BJ (cell line): Measurements from ENCODE around the gene DCHS2. TPM values are rescaled to one million over a fixed set of nuclear protein-coding genes. Genes with fewer than 3 reads are reported as not detected.

Source experiments
- CTCF ChIA-PET: fragments of 350-600 bp; formaldehyde crosslinking; extraction: SDS; loops from one replicate; lab custom pipeline; 2021; ENCODE audit warnings: antibody characterized with exemption, inconsistent platforms; lab: Yijun Ruan, JAX
- POLR2A ChIA-PET: fragments of 300-600 bp; sonication (Branson Sonifier 250); formaldehyde crosslinking; extraction: SDS; loops from one replicate; lab custom pipeline; 2021; ENCODE audit warnings: antibody characterized with exemption; lab: Charles Lee
- DNase-seq: peaks from one replicate; pipeline ENCODE4 v3.0.0-alpha.2; 2011; ENCODE audit warnings: low read depth
- H3K27me3 ChIP-seq: 2 replicates; pipeline ENCODE4 v1.6.0; 2011; ENCODE audit warnings: low read length; ENCODE audit not compliant: control insufficient read depth, insufficient read depth
- H3K36me3 ChIP-seq: 2 replicates; pipeline ENCODE4 v1.5.1; 2011; ENCODE audit warnings: low read length; ENCODE audit not compliant: control insufficient read depth, insufficient read depth
- H3K4me3 ChIP-seq: 2 replicates; pipeline ENCODE4 v1.5.1; 2011; ENCODE audit warnings: low read depth, mild to moderate bottlenecking, control low read depth, low read length
- polyA plus RNA-seq: library from polyadenylated mRNA; depleted of rRNA; stranded (reverse); fragments of >200 nt; gene quantifications from 2 replicates; pipeline ENCODE4 v1.2.3, GENCODE V29; 2011
- TF ChIP-seq, protein P1 (sequence below): IDR thresholded peaks from 2 replicates; pipeline ENCODE4 v1.5.1; 2011; ENCODE audit warnings: low read depth, mild to moderate bottlenecking, control low read depth, inconsistent platforms, low read length, moderate library complexity; ENCODE audit not compliant: insufficient read depth

The DCHS2 gene
- polyA plus RNA-seq, 1 experiment: not detected

- CTCF ChIA-PET: no interaction called here
- TF ChIP-seq, protein P1, sequence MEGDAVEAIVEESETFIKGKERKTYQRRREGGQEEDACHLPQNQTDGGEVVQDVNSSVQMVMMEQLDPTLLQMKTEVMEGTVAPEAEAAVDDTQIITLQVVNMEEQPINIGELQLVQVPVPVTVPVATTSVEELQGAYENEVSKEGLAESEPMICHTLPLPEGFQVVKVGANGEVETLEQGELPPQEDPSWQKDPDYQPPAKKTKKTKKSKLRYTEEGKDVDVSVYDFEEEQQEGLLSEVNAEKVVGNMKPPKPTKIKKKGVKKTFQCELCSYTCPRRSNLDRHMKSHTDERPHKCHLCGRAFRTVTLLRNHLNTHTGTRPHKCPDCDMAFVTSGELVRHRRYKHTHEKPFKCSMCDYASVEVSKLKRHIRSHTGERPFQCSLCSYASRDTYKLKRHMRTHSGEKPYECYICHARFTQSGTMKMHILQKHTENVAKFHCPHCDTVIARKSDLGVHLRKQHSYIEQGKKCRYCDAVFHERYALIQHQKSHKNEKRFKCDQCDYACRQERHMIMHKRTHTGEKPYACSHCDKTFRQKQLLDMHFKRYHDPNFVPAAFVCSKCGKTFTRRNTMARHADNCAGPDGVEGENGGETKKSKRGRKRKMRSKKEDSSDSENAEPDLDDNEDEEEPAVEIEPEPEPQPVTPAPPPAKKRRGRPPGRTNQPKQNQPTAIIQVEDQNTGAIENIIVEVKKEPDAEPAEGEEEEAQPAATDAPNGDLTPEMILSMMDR: no peak
- POLR2A ChIA-PET: no interaction called here
These were observed 58.1 kb downstream of the DCHS2 start for GRCh38 chr4:154433543-154433942.

DNA sequence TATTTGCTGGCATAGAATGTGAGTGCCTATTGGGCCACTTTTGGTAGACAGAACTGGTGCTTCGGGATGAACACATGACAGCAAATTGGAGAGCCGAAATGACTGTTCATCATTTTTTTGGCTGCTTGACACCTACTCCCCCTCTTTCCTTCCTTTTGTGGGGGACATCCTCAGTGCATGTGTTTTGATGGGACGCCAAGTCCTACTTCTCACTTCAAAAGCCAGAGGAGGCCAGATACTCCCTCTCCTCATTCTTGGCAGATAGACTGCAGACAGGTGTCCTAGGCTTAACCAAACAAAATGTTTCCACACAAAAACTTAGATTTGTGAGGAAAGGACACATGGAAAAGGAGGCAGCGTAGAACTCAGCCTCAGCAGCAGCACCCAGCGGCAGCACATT, 62.4 kb downstream of the DCHS2 start:
- Histone ChIP-seq H3K36me3 (no peaks in the 10 kb centered on the region), H3K4me3 (no peak overlapping the region), H3K27me3 (no peaks in the 10 kb centered on the region)
- CTCF ChIA-PET: no interaction called here
- POLR2A ChIA-PET: no interaction called here
- no peak for DNase-seq
- TF ChIP-seq, protein P1: no peak

More at GRCh38 chr4:154433543-154433942, 58.1 kb downstream of the DCHS2 start:
- no peak for DNase-seq
- Histone ChIP-seq H3K27me3 (no peaks in the 10 kb centered on the region), H3K36me3 (no peaks in the 10 kb centered on the region), H3K4me3 (no peak overlapping the region)

DNA sequence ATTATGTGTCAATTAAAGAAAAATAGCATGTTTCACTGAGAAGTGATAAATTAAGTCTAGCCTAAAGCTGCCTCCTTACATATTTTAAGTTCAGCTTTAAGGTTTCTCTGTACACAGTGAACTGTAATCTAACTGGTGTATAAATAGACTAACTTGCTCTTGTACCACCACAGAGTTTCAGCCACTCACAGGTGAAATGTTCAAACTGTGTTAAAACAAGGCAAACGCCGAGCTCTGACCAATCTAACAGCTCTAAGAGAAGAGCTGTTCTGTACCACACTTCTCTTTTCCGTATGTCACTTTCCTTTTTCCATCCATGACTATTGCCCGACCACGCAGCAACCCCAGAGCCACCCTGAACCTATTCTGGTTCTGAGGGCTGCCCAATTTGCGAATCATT, 64.5 kb downstream of the DCHS2 start:
- ChIA-PET POLR2A (no interaction called here), CTCF (interaction anchor here (0.8 to 1.0 kb wide), 2 partner anchors 9 to 10 kb away, joined by 3 to 4 read pairs; no protein-coding TSS in a partner anchor)

GRCh38 chr4:154425514-154425913, 66.1 kb downstream of the DCHS2 start:
- DNase-seq: no peak
- POLR2A ChIA-PET: no interaction called here
- CTCF ChIA-PET: interaction anchor here (1.0 to 1.1 kb wide), 2 partner anchors 9 to 61 kb away, joined by 4 read pairs; no protein-coding TSS in a partner anchor

More for the DNA sequence above, 64.5 kb downstream of the DCHS2 start:
- DNase-seq: no peak
- Histone ChIP-seq H3K36me3 (no peaks in the 10 kb centered on the region), H3K4me3 (no peak overlapping the region), H3K27me3 (no peaks in the 10 kb centered on the region)
- TF ChIP-seq, protein P1: no peak

DNA sequence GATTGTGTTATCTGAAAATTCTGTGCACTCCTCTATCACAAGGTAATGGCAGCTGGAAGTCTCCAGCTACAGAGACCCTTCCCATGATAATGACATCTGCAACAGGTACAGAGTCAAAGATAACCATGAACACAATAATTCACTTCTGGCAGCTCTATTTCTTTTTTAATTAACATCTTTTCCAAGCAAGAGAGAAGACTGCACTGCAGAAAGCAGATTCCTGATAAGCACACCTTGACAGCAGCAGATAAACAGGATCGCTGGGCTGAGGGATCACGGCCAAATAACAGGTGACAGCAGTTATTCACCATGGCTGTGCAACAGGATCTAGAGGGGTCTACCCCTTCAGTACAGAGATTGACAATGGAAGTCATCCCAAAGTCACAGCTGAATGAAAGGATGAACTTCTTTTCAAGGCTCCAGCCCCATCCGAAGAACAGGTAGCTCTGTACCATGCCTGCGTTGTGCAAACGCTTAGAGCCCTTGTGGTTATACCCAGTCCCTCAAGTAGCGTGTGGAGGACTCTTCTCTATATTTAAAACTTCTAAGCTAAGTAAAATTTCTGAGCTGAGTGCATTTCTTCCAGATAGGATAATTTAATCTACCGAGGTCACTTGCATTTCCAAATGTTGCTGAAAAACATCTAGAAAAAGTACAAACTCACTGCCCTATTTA, 66.7 kb downstream of the DCHS2 start:
- TF ChIP-seq, protein P1: no peak
- ChIA-PET CTCF (interaction anchor here (1.0 to 1.1 kb wide), 2 partner anchors 9 to 62 kb away, joined by 4 read pairs; no protein-coding TSS in a partner anchor), POLR2A (no interaction called here)
- H3K4me3 ChIP-seq: no peak overlapping the region
- H3K36me3 ChIP-seq: no peaks in the 10 kb centered on the region
- DNase-seq: no peak
- no peaks in the 10 kb centered on the region for H3K27me3 ChIP-seq

More at GRCh38 chr4:154425514-154425913, 66.1 kb downstream of the DCHS2 start:
- H3K4me3 ChIP-seq: no peak overlapping the region
- TF ChIP-seq, protein P1: no peak
- H3K27me3 ChIP-seq: no peaks in the 10 kb centered on the region
- H3K36me3 ChIP-seq: no peaks in the 10 kb centered on the region
